Parathyroid adenoma (tissue), 2 donors: ENCODE results near the gene MCAT.

Source experiments
- H2AFZ ChIP-seq: fragments of 300-600 bp; sonication (generic); one replicate; pipeline ENCODE4 v1.7.0; 2017; ENCODE audit warnings: antibody characterized with exemption, mild to moderate bottlenecking
- H3K27ac ChIP-seq: fragments of 300-600 bp; sonication (generic); one replicate; pipeline ENCODE4 v1.7.0; 2017
- H3K27me3 ChIP-seq: fragments of 300-600 bp; sonication (generic); one replicate; pipeline ENCODE4 v1.7.0; 2017; ENCODE audit warnings: low read length; ENCODE audit not compliant: control insufficient read depth, insufficient read depth
- H3K36me3 ChIP-seq: fragments of 300-600 bp; sonication (generic); one replicate; pipeline ENCODE4 v1.7.0; 2017; ENCODE audit warnings: low read length; ENCODE audit not compliant: control insufficient read depth, insufficient read depth
- H3K4me1 ChIP-seq: fragments of 300-600 bp; sonication (generic); one replicate; pipeline ENCODE4 v1.7.0; 2017; ENCODE audit warnings: control low read depth
- H3K4me2 ChIP-seq: fragments of 300-600 bp; sonication (generic); one replicate; pipeline ENCODE4 v1.7.0; 2017; ENCODE audit warnings: low read length
- H3K4me3 ChIP-seq: fragments of 300-600 bp; sonication (generic); one replicate; pipeline ENCODE4 v1.7.0; 2017; ENCODE audit warnings: low read depth, low read length
- H3K79me2 ChIP-seq: fragments of 300-600 bp; sonication (generic); one replicate; pipeline ENCODE4 v1.7.0; 2017; ENCODE audit warnings: control low read depth
- H3K9ac ChIP-seq: fragments of 300-600 bp; sonication (generic); one replicate; pipeline ENCODE4 v1.7.0; 2017; ENCODE audit warnings: mild to moderate bottlenecking
- H3K9me3 ChIP-seq: fragments of 300-600 bp; sonication (generic); one replicate; pipeline ENCODE4 v1.7.0; 2017; ENCODE audit warnings: low read length; ENCODE audit not compliant: control insufficient read depth
- TF ChIP-seq, protein P1 (sequence below): fragments of 300-600 bp; sonication (generic); IDR thresholded peaks from one replicate; pipeline ENCODE4 v1.7.0; 2017; ENCODE audit warnings: antibody characterized with exemption, mild to moderate bottlenecking
- donor health status: primary hyperparathyroidism.

Gene MCAT

DNA sequence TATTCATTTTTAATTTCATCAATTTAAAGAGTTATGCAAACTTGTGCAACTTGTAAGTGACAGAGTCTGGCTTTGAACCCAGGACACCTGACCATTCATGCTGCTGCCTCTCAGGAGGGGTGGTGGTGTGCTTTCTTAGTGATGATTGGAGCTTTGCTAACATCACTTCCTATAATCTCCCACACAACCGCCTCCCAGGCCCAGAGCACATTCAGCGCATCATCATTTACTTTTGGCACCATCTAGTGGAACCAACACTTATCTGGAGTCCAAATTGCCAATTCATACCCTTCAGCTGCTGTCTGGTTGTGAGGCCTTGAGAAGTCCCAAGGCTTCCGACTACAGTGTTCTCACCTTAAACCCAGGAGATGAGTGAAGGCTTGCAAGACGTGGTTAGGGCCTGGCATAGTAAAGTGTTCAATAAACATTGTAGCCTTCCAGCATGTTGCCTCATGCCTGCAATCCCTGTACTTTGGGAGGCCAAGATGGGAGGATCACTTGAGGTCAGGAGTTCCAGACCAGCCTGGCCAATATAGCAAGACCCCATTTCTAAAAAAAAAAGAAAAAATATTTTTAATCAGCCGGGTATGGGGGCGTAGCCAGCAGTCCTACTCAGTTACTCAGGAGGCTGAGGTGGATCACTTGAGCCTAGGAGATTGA lies 52.9 kb downstream of the MCAT start:
- Histone ChIP-seq H3K27ac (no peak overlapping the region), H3K36me3 (no peaks in the 10 kb centered on the region), H3K27me3 (no peaks in the 10 kb centered on the region), H3K4me1 (no peaks in the 10 kb centered on the region), H3K9ac (no peak overlapping the region), H3K79me2 (no peaks in the 10 kb centered on the region), H3K4me2 (no peak overlapping the region), H3K4me3 (no peak overlapping the region), H3K9me3 (no peaks in the 10 kb centered on the region), H2AFZ (peak overlapping the region; percentile 17)
- TF ChIP-seq, protein P1, sequence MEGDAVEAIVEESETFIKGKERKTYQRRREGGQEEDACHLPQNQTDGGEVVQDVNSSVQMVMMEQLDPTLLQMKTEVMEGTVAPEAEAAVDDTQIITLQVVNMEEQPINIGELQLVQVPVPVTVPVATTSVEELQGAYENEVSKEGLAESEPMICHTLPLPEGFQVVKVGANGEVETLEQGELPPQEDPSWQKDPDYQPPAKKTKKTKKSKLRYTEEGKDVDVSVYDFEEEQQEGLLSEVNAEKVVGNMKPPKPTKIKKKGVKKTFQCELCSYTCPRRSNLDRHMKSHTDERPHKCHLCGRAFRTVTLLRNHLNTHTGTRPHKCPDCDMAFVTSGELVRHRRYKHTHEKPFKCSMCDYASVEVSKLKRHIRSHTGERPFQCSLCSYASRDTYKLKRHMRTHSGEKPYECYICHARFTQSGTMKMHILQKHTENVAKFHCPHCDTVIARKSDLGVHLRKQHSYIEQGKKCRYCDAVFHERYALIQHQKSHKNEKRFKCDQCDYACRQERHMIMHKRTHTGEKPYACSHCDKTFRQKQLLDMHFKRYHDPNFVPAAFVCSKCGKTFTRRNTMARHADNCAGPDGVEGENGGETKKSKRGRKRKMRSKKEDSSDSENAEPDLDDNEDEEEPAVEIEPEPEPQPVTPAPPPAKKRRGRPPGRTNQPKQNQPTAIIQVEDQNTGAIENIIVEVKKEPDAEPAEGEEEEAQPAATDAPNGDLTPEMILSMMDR = peak; percentile 17

DNA sequence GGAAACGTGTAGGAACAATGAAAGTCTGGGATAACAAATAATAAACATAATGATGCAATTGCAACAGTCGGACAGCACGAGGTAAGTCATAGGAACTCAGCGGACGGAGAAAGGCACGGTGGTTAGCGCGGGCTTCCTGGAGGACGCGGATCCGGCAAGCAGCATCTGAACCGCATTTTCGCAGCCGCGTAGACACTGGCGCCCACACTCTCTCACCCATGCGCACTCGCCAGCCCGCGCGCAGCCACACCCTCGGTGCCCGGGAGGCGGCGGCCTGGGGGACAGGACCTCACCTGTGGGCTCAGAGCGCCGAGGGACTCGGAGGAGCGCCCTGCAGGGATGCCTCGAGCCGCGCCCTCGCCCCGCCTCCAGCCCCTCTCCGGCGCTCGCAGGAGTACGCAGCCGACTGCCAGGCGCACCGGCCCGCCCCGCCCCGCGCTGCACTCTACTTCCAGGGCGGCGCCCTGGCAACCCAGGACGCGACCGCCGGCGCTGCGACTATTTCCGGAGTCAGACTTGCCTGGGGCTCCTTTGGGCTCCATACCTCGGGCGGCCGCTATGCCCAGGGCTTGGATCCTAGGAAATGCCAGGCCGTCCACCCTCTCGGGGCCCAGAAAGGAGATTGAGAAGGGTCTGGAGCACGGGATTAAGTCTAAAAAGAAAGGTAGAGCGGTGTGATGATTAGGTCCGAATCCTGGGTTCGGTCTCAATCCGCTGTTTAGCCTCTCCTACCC lies 54.0 kb downstream of the MCAT start, which contains the start of gene TTLL1:
TSS of gene TTLL1 (minus strand) at position 408 of the 734 bp plus-strand sequence. CDS start 13,805 bp downstream, outside the sequence.
- Histone ChIP-seq H3K79me2 (no peaks in the 10 kb centered on the region), H3K4me3 (peak within 1 kb of the TSS; percentile 66), H3K36me3 (no peaks in the 10 kb centered on the region), H3K27me3 (no peaks in the 10 kb centered on the region), H3K4me2 (peak within 1 kb of the TSS; percentile 64), H3K4me1 (no peaks in the 10 kb centered on the region), H2AFZ (peak within 1 kb of the TSS; percentile 78), H3K27ac (no peak within 1 kb of the TSS), H3K9ac (no peak within 1 kb of the TSS), H3K9me3 (no peaks in the 10 kb centered on the region)
- TF ChIP-seq, protein P1 = no peak

DNA sequence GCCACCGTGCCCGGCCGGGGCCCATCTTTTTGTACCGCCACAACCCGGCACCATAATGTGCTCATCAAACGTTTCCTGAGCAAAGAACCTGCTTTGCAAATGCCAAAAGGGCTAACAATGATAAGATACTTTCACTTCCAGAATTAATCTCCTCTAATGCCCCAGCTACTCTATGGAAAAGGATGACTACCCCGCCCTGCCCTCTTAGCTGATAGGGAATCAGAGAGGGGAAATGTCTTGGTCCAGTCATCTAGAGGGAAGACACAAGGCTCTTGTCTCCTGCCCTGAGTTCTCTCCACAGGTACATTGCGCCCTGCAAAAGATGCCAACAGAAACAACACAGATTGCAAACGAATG lies 54.6 kb downstream of the MCAT start:
- Histone ChIP-seq H3K79me2 (no peaks in the 10 kb centered on the region), H3K4me1 (no peaks in the 10 kb centered on the region), H3K4me2 (peak overlapping the region; percentile 64), H3K27me3 (no peaks in the 10 kb centered on the region), H3K9ac (no peak overlapping the region), H3K27ac (no peak overlapping the region), H2AFZ (peak overlapping the region; percentile 78), H3K36me3 (no peaks in the 10 kb centered on the region), H3K9me3 (no peaks in the 10 kb centered on the region), H3K4me3 (peak overlapping the region; percentile 66)
- TF ChIP-seq, protein P1 = no peak

DNA sequence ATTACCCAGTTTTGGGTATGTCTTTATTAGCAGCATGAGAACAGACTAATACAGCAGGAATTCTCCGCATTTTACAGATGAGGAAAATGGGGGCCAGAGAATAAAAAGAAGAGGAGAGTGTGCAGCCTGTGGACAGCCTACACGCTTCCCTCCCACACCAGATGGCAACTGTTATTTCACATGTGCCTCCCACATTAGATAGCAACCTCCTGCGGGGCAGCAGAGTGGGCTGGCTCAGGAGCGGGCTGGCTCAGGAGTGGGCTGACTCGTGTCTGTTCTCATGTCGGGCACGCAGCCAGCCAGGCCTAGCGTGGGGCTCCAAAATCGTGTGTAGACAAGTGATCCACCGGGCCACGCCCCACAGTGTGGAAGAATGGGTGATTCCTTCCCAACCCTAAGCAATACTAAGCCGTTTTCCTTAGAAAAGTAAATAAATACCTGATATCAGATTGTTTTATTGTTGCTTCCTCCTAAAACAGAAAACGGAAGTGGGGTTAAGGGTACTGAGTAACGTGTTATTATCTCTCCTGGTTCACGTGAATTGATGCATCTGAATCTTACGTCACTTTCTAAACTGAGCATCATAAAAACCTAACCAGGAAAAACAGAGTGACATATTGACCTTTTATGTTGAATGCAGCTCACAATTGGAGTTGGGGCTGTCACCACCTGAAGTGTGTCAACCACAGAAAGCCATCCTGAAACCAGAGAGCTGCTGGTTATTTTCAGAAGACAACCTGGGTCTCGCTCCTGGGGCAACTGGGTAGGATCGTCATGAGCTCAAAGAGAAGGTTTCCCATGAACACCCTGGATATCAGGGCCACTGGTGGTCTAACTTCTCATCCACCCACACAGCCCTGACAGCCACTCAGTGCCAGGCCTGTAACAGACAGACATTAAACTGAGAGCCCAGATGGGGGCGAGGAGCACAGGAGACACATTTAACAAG lies 57.3 kb downstream of the MCAT start:
- Histone ChIP-seq H3K4me3 (no peak overlapping the region), H3K36me3 (no peaks in the 10 kb centered on the region), H3K79me2 (no peaks in the 10 kb centered on the region), H3K27me3 (no peaks in the 10 kb centered on the region), H3K9me3 (no peaks in the 10 kb centered on the region), H3K4me2 (no peak overlapping the region), H3K27ac (no peak overlapping the region), H3K4me1 (no peaks in the 10 kb centered on the region), H3K9ac (no peak overlapping the region), H2AFZ (no peak overlapping the region)
- TF ChIP-seq, protein P1 = no peak
